Measurements from ENCODE around the gene TNFRSF12A.

TNFRSF12A gene

GRCh38 chr16:2974319-2975056 is 45.7 kb upstream of the TNFRSF12A start:
- DNase-seq (ENCODE audit: low spot score): no peak
- TF ChIP-seq, protein P1, sequence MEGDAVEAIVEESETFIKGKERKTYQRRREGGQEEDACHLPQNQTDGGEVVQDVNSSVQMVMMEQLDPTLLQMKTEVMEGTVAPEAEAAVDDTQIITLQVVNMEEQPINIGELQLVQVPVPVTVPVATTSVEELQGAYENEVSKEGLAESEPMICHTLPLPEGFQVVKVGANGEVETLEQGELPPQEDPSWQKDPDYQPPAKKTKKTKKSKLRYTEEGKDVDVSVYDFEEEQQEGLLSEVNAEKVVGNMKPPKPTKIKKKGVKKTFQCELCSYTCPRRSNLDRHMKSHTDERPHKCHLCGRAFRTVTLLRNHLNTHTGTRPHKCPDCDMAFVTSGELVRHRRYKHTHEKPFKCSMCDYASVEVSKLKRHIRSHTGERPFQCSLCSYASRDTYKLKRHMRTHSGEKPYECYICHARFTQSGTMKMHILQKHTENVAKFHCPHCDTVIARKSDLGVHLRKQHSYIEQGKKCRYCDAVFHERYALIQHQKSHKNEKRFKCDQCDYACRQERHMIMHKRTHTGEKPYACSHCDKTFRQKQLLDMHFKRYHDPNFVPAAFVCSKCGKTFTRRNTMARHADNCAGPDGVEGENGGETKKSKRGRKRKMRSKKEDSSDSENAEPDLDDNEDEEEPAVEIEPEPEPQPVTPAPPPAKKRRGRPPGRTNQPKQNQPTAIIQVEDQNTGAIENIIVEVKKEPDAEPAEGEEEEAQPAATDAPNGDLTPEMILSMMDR (IDR thresholded peaks at IDR 0.05; ENCODE audit: extremely low read depth, missing control alignments): no peak

DNA sequence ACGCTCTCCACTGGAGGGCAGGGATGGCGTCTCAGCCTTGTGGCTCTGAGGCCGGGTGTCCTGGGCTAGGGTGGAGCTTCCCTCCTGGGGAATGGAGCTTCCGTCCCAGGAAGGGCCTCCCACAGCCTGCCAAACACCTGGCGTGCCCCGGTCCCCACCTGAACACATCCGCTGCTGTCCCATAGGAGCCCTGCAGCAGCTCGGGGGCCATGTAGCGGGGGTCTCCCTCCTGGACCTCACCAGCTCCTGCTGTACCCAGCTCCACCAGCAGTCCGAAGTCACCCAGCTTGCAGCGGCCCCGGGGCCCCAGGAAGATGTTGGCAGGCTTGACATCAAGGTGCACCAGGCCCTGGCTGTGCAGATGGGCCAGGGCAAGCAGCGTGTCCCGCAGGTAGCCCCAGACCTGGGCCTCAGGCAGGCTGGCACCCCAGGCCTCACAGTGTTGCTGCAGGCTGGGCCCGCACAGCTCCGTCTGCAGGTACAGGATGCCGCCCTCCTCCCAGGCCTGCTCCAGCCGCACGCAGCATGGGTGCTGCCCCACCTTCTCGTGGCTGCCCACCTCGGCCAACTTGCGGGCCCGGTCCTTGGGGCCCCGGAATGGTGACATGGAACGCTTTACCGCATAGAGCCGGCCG is 44.9 kb upstream of the TNFRSF12A start:
- TF ChIP-seq, protein P1 (IDR thresholded peaks at IDR 0.05; ENCODE audit: extremely low read depth, missing control alignments): no peak
- DNase-seq (ENCODE audit: low spot score): no peak

DNA sequence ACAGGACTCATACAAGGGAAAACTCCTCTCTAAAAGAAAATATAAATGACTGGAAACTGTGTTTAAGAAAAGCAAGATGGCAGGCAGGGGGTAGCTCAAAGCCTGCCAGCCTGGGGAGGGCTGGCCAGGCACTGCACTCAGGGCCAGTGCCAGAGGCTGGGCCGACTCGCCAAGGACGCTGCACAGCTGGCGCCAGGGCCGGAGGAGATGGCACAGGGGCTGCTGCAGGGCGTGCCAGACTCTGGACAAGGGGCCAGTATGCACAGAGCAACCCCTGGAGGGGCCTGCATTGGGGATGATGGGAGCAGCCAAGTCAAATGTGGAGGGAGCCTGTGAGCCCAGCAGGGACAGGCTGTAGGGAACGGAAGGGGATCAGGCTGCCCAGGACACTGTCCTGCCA is 44.0 kb upstream of the TNFRSF12A start:
- no peak for DNase-seq (ENCODE audit: low spot score)
- TF ChIP-seq, protein P1 (IDR thresholded peaks at IDR 0.05; ENCODE audit: extremely low read depth, missing control alignments): no peak

- DNase-seq (ENCODE audit: low spot score): no peak
- TF ChIP-seq, protein P1 (IDR thresholded peaks at IDR 0.05; ENCODE audit: extremely low read depth, missing control alignments): no peak
Measured at GRCh38 chr16:2976673-2977072, 43.5 kb upstream of the TNFRSF12A start.

- DNase-seq (ENCODE audit: low spot score): no peak
Measured at GRCh38 chr16:2977440-2977839, 42.7 kb upstream of the TNFRSF12A start.

DNA sequence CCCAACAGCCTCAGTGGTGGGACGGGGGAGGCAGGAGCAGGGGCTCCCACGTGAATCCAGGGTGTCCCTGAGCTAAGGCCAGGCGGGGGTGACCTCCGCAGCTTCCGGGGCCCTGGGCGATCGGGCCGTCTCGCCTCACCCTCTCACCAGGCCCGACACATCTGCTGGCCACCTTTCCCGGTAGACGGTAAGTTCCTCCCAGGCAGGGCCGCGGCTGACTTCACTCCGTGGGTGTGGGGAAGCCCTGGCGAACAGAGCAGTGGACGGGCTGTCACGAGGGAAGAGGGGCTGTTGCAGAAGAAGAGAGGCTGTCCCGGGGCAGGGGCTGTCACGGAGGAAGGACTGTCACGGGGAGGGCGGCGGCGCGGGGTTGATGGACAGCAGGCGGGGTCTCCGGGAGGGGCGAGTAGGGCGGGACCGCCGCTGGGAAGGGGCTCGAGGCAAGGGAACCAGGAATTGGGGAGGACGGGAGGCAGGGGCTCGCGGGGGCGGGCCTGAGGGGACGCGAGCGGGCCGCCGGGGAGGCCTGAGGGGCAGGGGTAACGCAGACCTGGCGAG is 40.4 kb upstream of the TNFRSF12A start:
- peak; percentile 59 for DNase-seq (ENCODE audit: low spot score)
- TF ChIP-seq, protein P1 (IDR thresholded peaks at IDR 0.05; ENCODE audit: extremely low read depth, missing control alignments): no peak

More at GRCh38 chr16:2977440-2977839, 42.7 kb upstream of the TNFRSF12A start:
- TF ChIP-seq, protein P1 (IDR thresholded peaks at IDR 0.05; ENCODE audit: extremely low read depth, missing control alignments): no peak

Measured in GM20000 (cell line).